Mucosa of descending colon (tissue), 3 donors: Measurements from ENCODE around the gene MAML3. TPM values are rescaled to one million over a fixed set of nuclear protein-coding genes. Genes with fewer than 3 reads are reported as not detected.
A peak's percentile ranks its signal among the peaks of the same experiment; 100 is the strongest.

Experiments
- ATAC-seq: fragments of 200-7000 bp; cut with Tn5 transposase; one replicate; pipeline ENCODE4 v1.9.1; 2020; ENCODE audit warnings: mild to moderate bottlenecking, moderate library complexity
- DNase-seq, 3 donors: peaks; one replicate each; pipeline ENCODE4 v3.0.0-alpha.2; 2020
- H3K36me3 ChIP-seq: fragments of 200-600 bp; one replicate; pipeline ENCODE4 v1.8.0; 2021; ENCODE audit warnings: low read depth, mild to moderate bottlenecking
- H3K4me1 ChIP-seq: fragments of 200-600 bp; one replicate; pipeline ENCODE4 v1.8.0; 2021; ENCODE audit warnings: low read depth, mild to moderate bottlenecking
- H3K4me3 ChIP-seq: fragments of 200-600 bp; one replicate; pipeline ENCODE4 v1.8.0; 2021; ENCODE audit warnings: mild to moderate bottlenecking
- H3K9me3 ChIP-seq: fragments of 200-600 bp; one replicate; pipeline ENCODE4 v1.8.0; 2021; ENCODE audit warnings: mild to moderate bottlenecking
- intact Hi-C, 2 donors: fragments of 100-400 bp; cut with DNase I in 1 of 2; cut with micrococcal nuclease in 1 of 2; formaldehyde crosslinking; loops; one replicate each; pipeline versions ENCODE4 v1.11.0 to v1.11.1; 2022; cut with DNase I, micrococcal nuclease
- total RNA-seq, 3 donors: library from RNA; stranded (reverse); fragmentation: NEBNext Ultra II Directional in 2 of 3; extraction: Animal tissue kit (Norgen Biotek cat#: 25700) in 2 of 3; gene quantifications; one replicate each; pipeline versions ENCODE4 v1.2.1 to v1.2.4, GENCODE V29; 2021 to 2023
- TF ChIP-seq, protein P1 (sequence below): fragments of 200-600 bp; IDR thresholded peaks from one replicate; pipeline ENCODE4 v1.8.0; 2022; ENCODE audit warnings: antibody characterized with exemption, mild to moderate bottlenecking
- donor health status: DM: no; HTN: no; CAD: no; lungs with moderate emphysema.
- donor health status: DM: no; HTN: no; CAD: no.
- donor health status: DM: no; HTN: yes; CAD: no.

MAML3 gene
- total RNA-seq, 3 donors from 2014 or later, result 10.4 to 23.5 (median 14.8) TPM

- ATAC-seq (no peak), DNase-seq (no peak)
- Histone ChIP-seq H3K36me3 (no peaks in the 10 kb centered on the region), H3K4me3 (no peak overlapping the region), H3K9me3 (no peaks in the 10 kb centered on the region), H3K4me1 (peaks cover 20% of the 10 kb centered on the region)
- intact Hi-C loops, result no loop called here
- TF ChIP-seq, protein P1, sequence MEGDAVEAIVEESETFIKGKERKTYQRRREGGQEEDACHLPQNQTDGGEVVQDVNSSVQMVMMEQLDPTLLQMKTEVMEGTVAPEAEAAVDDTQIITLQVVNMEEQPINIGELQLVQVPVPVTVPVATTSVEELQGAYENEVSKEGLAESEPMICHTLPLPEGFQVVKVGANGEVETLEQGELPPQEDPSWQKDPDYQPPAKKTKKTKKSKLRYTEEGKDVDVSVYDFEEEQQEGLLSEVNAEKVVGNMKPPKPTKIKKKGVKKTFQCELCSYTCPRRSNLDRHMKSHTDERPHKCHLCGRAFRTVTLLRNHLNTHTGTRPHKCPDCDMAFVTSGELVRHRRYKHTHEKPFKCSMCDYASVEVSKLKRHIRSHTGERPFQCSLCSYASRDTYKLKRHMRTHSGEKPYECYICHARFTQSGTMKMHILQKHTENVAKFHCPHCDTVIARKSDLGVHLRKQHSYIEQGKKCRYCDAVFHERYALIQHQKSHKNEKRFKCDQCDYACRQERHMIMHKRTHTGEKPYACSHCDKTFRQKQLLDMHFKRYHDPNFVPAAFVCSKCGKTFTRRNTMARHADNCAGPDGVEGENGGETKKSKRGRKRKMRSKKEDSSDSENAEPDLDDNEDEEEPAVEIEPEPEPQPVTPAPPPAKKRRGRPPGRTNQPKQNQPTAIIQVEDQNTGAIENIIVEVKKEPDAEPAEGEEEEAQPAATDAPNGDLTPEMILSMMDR, result no peak
These were observed 386.4 kb downstream of the MAML3 start for GRCh38 chr4:139767585-139767984.

- no peak for DNase-seq
- no peaks in the 10 kb centered on the region for H3K9me3 ChIP-seq
- intact Hi-C loops, result no loop called here
- no peak overlapping the region for H3K4me3 ChIP-seq
- H3K36me3 ChIP-seq, result no peaks in the 10 kb centered on the region
- ATAC-seq, result no peak
- H3K4me1 ChIP-seq, result peaks cover 20% of the 10 kb centered on the region
- TF ChIP-seq, protein P1, result no peak
These were observed 386.8 kb downstream of the MAML3 start for GRCh38 chr4:139767168-139767567.

- ATAC-seq, result no peak
- no peaks in the 10 kb centered on the region for H3K9me3 ChIP-seq
- TF ChIP-seq, protein P1, result no peak
- no peak overlapping the region for H3K4me3 ChIP-seq
- peaks cover 19% of the 10 kb centered on the region for H3K4me1 ChIP-seq
- no peak for DNase-seq
- H3K36me3 ChIP-seq, result no peaks in the 10 kb centered on the region
- intact Hi-C loops, result no loop called here
These were observed 389.2 kb downstream of the MAML3 start for GRCh38 chr4:139764686-139765310.

- DNase-seq (peak in 1 of 3 donors; percentile 29), ATAC-seq (peak; percentile 63)
- TF ChIP-seq, protein P1, result no peak
- Histone ChIP-seq H3K4me3 (no peak overlapping the region), H3K36me3 (no peaks in the 10 kb centered on the region), H3K4me1 (peaks cover 15% of the 10 kb centered on the region), H3K9me3 (no peaks in the 10 kb centered on the region)
- intact Hi-C loops, result no loop called here
These were observed 389.8 kb downstream of the MAML3 start for GRCh38 chr4:139764182-139764581.

DNA sequence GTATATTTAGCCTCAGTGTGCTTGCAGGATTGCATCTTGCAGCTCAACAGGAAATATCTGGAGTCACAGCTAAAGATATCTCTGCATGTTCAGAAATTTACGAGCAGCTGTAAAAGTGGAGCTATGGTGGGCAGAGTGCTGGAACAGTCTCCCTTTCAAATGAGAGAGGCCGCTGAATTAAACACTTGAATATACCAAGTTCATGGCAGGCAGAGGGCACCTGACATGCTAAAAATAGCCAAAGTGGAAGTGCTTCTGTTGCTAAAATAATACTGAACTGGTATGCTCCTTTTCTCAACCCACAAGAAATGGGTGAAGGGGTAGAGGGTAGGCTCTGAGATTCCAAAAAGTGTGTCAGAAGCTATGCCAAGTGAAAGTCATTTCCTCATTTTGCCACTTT is 390.3 kb downstream of the MAML3 start:
- no peaks in the 10 kb centered on the region for H3K9me3 ChIP-seq
- intact Hi-C loops, result no loop called here
- H3K4me1 ChIP-seq, result peaks cover 11% of the 10 kb centered on the region
- no peaks in the 10 kb centered on the region for H3K36me3 ChIP-seq
- peak; percentile 44 for ATAC-seq
- H3K4me3 ChIP-seq, result no peak overlapping the region
- TF ChIP-seq, protein P1, result no peak
- DNase-seq, result no peak

DNA sequence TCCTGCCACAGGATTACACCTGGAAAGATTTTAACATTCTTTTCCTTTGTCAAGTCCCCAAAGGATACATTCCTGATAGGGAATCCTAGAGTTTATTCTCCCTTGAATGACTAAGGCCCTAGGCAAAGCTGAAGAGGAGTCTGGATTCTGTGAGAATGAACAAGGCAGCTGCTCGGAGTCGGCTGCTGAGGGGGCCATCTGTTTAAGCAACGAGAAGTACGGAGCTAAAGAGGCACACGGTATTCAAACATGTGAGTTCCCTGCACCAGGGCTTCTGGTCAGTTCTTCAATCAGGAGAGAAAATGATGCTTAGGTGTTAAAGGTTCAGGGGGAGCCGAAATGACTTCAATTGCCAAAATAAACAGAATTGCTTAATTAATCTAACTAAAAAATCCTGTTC is 390.8 kb downstream of the MAML3 start:
- peaks cover 11% of the 10 kb centered on the region for H3K4me1 ChIP-seq
- intact Hi-C loops, result no loop called here
- H3K36me3 ChIP-seq, result no peaks in the 10 kb centered on the region
- no peak overlapping the region for H3K4me3 ChIP-seq
- no peak for ATAC-seq
- TF ChIP-seq, protein P1, result no peak
- H3K9me3 ChIP-seq, result no peaks in the 10 kb centered on the region
- DNase-seq, result no peak
